RCC 7860 (cell line): ENCODE data around the gene SVOPL.

Experiments used
- DNase-seq: peaks from one replicate; pipeline ENCODE4 v3.0.0-alpha.2; 2015; ENCODE audit warnings: low spot score
- FAIRE-seq: peaks from 2 replicates; lab custom pipeline; 2012; peaks lifted over from hg19 to GRCh38; lab: Jason Lieb, UNC

Gene SVOPL

DNA sequence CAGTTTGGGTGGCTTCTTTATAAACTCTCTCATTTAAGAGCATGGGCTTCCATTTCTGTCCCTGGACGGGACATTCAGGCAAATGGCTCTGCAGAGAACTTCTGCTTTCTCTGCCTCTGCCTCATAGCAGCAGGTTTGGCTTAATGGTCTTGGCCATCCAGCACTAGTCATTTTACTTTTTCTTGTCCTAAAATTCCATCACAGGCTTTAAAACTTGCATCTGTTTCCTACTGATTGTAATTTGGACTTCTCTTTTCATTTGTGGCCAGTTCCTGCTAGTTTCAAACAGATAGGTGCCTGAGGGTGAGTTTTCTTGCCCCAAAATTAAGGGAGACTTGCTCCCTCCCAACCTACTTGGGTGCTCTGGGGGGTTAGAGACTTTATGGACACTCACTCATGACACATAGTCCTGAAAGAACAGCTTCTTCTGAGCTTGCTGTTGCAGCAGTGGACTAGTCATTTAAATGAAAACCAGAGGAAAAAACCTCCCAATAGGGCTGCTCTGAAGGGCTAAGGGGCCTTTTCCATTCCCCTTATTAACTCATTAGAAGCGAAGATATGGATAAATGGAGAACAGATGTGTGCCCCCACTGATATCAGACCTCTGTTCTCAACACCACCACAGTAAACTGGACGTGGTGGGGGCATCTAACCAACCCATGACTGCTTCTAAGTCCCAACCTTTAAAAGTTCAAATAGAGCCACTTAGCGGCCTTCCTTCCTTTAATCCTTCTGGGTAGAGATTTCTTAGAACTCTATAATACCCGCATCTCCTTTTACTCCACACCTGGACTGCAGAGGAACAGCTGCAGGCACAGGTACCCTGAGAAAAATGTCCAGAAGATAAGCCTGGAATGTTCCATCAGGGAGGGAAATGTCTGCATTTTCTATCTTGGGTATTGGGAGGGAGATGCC, 38.8 kb downstream of the SVOPL start:
- no peak for DNase-seq

DNA sequence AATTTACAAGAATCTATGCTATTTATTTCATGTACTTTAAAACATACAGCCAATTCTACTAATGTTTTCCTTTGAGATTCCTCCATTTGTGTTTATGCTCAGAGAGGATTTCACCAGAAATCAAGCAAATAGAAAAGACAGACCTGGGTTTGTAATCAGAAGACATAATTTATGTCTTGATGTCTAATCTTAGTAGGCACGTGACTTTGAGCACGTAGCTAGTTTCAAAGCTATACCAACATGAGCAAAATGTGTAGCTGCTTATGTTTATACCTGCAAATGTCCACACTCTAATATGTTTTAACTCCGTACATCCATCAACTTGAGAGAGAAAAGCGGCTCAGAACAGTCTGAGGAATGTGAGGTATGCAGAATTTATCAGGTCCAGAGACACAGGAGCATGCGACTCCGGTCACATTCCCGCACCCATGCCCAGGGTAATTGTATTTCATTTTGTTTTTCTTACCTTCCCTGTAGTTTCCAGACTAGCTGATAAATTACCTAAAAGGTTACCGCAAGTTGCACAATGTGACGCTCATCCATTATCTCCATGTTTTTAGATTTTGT, 40.0 kb downstream of the SVOPL start:
- no peak for DNase-seq
- no peak for FAIRE-seq

More for the DNA sequence above, 38.8 kb downstream of the SVOPL start:
- FAIRE-seq = no peak

DNA sequence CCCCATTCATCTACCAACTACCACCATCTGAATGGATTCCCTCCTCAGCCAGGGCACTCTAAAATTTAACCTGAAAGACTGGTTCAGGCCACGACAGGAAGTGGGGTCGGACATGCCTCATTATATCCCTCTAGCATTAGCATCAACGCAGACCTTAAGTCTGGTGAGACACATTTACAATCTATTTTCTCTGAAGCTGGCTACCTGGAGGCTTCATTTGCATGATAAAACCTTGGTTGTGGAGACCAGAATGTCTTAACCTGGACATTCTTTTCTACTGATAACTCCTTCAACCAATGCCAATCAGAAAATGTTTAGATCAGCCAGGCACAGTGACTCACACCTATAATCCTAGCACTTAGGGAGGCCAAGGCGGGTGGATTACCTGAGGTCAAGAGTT, 42.3 kb downstream of the SVOPL start:
- FAIRE-seq = no peak
- no peak for DNase-seq

DNA sequence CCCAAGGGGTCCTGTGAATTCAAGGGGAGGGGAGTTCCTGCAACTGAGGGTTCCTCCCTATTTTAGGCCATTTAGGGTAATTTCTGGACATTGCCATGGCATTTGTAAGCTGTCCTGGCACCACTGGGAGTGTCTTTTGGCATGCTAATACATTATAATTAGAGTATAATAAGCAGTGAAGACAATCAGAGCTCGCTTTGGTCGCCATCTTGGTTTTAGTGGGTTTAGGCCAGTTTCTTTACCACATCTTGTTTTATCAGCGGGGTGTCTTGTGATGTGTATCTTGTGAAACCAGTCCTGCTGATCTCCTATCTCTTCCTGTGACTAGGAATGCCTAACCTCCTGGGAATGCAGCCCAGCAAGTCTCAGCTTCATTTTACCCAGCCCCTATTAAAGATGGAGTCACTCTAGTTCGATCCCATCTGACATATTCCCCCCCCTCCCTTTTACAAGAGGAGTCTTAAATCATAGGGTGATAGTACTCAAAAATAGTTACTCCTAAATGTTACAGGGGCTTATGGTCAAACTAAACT, 43.2 kb downstream of the SVOPL start:
- FAIRE-seq = no peak

DNA sequence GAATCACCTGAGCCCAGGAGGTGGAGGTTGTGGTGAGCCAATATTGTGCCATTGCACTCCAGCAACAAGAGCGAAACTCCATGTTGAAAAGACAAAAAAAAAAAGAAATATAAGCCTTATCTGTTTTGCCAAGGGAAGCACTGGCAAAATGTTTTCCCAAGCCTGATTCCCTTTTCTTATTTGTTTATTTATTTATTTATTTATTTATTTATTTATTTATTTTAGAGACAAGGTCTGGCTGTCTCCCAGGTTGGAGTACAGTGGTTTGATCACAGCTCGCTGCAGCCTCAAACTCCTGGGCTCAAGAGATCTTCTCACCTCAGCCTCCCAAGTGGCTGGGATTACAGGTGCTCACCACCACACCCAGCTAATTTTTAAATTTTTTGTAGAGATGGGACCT, 44.2 kb downstream of the SVOPL start:
- FAIRE-seq (no peak), DNase-seq (no peak)

More for the DNA sequence above, 43.2 kb downstream of the SVOPL start:
- no peak for DNase-seq

DNA sequence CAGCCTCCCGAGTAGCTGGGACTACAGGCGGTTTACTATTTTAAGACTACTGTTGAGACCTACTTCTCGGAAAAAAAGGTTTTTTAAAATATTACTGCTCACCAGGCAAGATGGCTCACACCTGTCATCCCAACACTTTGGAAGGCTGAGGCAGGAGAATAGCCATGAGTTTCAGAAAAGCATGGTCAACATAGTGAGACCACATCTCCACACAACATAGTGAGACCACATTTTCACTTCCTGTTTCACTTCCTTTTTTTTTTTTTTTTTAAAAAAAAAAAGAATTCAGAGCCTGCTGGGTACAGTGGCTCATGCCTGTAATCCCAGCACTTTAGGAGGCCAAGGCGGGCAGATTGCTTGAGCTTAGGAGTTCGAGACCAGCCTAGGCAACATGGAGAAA, 46.5 kb downstream of the SVOPL start:
- DNase-seq (no peak), FAIRE-seq (no peak)

DNA sequence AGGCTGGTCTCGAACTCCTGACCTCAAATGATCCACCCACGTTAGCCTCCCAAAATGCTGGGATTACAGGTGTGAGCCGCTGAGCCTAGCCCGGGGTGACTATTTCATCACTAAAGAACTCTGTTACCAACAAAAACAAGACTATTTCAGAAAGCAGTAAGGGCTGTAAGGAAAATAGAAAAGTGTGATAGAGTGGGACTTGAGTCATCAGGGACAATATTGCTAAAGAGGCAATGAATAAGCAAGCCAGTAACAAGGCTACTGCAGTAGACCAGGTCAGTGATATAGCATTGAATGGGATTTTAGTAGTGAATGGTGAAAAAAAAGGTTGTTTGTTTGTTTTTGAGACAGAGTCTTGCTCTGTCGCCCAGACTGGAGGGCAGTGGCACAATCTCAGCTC, 51.7 kb downstream of the SVOPL start:
- DNase-seq (no peak), FAIRE-seq (no peak)

DNA sequence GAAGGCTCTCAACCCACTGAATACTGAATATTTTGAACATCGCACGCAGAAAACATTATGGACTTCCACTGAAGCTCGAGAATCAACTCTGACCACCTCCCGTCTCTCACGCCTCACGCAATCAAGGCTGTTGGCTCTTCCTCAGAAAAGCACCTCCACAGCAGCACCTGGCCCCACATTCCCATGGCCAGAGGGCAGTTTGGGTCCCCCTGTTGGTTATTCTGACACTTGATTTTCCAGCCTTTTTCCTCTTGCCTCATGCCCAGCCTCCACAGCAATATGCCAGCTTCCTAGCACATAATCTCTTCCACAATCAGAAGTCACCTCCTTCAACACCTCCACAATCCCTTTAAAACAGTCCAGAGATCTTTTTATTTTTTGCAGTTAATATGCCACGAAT, 55.9 kb downstream of the SVOPL start:
- FAIRE-seq (no peak), DNase-seq (no peak)

DNA sequence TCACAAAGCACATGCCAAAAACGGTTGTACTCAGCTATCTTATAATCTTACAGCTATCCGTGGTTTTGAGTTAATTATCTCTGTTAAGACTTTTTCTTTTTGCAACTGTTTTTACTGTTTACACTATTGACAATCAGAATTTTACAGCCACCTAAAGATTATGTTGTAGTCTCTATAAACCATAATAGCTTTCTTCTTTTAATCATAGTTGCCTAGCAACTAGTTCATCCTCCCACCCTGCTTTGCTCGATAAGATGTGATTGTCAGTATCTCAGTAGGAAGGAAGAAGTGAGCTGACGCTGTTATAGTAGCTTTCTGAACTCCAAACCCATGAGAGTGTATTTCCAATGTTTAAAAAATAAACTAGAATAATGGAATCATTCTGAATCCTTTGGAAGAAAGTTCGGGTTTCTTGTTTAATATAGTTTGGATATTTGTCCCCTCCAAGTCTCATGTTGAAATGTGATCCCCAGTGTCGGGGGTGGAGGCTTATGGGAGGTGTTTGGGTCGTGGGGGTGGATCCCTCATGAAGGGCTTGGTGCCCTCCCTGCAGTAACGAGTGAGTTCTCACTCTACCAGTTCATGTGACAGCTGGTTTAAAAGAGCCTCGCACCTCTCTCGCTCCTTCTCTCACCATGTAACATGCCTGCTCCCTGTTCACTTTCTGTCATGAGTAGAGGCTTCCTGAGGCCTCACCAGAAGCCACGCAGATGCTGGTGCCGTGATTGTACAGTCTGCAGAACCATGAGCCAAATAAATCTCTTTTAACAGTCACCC, 68.1 kb downstream of the SVOPL start:
- DNase-seq (no peak), FAIRE-seq (no peak)

DNA sequence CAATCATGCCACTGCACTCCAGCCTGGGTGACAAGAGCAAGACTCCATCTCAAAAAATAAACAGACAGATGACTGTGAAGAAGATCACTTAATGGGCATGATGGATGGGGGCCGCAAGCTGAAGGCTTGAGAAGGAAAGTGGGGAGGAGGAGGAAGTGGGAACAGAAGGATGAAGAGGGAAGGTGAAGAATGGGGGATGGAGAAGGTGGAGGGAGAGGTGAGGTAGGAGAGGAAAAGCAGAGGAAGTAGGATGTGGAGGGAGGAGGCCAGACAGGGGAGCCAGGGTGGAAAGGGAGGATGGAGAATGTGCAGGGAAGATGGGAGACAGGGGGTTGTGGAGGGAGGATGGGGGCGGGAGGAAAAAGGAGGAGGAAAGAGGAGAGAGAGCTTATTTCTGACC, 68.8 kb downstream of the SVOPL start:
- FAIRE-seq (no peak), DNase-seq (no peak)

DNA sequence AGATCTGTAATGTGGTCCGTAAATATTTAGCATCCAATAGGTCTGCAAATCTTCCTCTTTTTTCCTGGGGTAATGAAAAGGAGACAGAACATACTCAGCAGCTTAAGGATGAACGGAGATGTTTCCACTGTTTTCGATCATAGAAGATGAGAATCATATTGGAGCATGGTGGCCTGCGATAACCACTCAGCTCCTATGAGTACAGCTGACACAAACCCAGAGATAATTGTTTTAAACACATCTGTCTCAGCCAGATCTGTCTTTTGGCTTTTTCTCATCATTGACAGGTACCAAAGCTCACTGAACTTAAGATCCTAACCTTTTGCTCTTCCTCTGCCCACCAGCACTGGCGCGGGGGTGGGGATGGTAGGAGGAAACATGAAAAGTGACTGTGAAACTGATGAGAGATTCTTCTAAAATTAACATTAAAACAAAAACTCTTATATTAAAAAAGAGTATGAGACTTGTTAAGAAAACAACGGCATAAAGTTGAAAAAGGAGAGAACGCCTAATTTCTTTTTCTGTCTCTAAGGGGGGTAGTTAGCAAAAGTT, 71.0 kb downstream of the SVOPL start:
- FAIRE-seq (no peak), DNase-seq (no peak)

DNA sequence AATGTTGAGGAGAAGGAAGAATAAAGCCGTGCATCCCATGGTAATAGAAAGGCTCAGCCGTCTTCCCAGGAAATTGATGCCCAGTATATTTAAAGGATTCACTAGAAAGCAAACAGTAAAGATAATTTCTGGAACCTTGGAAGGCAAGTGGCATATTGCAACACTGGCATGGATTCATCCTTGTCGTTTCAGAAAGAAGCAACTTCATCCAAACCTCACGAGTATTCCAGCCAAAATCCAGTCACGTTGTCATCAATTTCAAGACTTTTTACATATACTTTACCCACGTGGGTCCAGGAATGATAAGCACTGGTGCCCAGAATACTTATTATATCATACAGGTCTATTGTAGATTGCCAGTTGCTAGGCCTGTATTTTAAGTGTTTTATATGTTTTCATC, 73.8 kb downstream of the SVOPL start:
- FAIRE-seq (no peak), DNase-seq (no peak)

DNA sequence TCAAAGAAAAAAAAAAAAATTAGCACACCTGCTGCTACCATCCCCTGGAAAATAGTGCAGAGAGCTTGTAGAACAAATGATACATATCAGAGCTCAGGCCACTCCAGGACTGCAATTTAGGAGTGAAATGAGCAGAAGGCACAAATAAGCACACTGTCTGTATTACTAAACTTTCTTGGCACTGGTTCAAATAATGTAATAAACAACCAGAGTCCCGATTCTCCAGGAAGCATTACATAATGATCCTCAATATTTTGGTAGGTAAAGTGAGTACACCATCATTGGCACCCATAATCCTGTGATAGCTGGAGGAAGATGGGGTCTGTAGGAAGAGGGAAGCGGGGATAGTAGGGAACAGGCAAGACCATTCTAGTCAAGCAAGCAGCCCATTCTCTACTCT, 74.3 kb downstream of the SVOPL start:
- FAIRE-seq (no peak), DNase-seq (no peak)

DNA sequence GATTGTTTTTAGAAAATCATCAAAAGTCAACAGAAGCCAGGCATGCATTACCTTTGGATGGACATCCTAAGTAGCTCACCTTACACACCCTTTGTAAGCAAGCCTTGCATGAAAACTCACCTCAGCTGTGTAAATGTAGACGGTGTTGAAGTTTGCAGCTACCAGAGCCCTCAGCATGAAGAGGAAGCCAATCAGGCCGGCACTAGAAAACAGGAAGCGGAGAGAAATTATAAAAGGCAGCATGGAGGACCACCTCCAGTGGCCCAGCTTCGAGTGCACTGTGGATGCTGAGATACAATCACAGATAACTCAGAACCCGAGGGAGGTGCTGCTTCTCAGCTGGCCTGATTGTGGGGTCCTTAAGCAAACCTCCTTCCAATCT, 75.3 kb downstream of the SVOPL start:
- FAIRE-seq (no peak), DNase-seq (no peak)

DNA sequence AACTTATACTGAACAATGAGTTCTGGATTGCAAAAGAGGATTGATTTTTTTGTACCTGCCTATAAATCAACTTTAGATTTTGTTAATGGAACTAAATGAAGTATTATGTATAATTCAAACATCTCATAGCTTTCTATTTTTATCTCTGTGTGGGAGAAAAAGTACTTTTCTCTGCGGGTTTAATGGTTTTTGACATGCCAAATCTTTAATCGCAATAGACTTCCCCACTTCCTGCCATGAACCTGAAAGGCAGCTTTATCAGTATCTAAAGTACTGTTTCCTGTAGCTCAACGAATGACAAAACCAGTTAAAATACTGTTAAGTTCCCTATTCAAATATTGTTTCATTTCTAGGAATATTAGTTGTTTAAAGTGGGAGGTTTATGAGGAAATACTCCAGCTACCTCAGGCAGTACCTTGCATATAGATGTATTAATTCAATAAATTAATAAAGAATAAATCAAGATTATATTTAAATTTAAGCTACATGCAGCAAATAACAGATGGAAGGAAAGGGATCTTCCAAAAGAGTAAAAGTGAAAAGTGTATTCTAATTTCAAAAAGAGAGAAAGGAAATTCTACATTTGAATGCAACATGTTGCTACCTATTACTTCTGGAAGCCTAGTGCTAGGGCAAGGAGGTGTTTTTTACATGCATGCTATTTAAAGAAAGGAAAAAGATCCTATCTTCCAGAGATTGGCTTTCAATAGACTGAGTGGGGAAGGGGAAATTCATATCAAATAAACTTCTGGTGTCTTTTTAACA, 75.9 kb downstream of the SVOPL start:
- no peak for DNase-seq
- no peak for FAIRE-seq

DNA sequence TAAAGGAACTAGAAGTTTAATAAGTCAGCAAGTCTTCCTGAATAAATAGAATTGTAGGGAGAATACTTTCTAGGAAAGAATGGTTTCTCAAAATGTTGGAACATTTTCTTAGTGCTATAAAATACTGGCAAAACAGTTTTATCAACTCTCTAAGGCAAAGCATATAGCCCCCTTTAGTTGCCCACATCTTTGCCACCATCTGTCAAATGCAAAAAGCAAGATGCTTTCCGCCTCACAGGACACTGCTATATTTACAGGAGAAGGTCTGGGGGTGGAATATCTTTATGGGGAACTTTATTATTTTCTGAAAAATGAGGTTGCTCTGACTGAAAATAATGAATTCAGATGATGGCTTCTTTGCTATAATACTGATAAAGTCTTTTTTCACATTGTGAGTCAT, 78.3 kb downstream of the SVOPL start:
- FAIRE-seq (no peak), DNase-seq (no peak)

DNA sequence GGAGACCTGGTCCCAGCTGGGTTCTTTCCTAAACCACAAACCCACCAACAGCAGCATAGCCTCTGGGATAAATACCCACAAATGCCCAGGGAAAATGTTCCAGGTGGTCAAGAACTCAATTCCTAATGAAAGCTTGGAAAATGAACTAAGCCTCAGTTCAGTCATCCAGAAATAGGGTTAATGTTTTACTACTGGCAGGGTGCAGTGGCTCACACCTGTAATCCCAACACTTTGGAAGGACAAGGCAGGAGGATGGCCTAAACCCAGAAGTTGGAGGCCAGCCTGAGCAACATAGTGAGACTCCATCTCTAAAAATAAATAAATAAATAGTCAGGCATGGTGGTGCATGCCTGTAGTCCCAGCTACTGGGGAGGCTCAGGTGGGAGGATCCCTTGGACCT, 82.2 kb downstream of the SVOPL start:
- FAIRE-seq = peak; percentile 55

DNA sequence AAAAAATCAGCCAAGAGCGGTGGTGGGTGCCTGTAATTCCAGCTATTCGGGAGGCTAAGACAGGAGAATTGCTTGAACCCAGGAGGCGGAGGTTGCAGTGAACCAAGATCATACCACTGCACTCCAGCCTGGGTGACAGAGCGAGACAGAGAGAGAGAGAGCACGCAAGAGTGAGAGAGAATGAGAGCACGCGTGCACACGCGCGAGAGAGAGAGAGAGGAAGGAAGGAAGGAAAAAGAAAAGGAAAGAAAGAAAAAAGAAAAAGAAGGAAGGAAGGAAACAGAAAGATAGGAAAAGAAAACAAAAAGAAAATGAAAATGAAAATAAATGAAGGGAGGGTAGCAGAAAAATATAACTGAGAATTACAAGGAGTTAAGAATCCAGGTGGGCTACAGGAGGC, 82.7 kb downstream of the SVOPL start:
- FAIRE-seq = no peak
- no peak for DNase-seq

More for the DNA sequence above, 82.2 kb downstream of the SVOPL start:
- DNase-seq = no peak

DNA sequence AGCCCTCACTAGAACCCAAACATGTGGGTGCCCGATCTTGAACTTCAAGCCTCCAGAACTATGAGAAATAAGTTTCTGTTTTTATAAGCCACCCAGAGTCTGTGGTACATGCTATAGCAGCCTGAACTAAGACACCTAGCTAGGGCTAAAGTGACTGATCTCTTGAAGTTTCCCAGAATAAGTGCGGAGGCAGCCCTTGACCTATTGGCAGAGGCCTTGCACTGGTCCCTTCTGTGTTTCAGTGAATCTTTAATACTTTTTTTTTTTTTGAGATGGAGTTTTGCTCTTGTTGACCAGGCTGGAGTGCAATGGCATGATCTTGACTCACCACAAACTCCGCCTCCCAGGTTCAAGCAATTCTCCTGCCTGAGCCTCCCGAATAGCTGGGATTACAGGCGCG, 85.1 kb downstream of the SVOPL start:
- FAIRE-seq (no peak), DNase-seq (no peak)

DNA sequence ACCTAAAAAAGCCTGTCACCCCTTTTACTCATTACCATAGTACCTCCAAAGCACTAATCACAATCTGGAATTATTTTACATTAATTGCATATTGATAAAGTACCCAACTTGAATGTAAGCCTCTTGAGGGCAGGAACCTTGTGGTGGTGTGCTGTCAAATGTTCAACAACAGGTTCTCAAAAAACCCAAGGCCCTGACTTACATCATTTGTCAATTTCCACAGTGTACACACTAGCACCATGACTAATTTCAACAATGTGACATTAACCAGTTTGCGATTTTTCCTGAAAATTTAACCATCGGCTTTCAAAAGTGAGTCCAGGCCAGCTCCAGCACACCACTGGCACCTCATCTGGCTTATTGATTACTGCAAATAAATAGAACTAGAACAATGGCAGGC, 87.5 kb downstream of the SVOPL start:
- FAIRE-seq = no peak
- DNase-seq = no peak
